Esophagus squamous epithelium (tissue), 5 donors: ENCODE measurements around the gene STAT4. TPM values are rescaled to one million over a fixed set of nuclear protein-coding genes. Genes with fewer than 3 reads are reported as not detected.
"Not testable (repeated sequence)": the region's sequence is repeated elsewhere in the genome, so short reads cannot be mapped to it uniquely, and the experiment has no call there.

Experiments used
- DNase-seq: peaks from one replicate; lab custom pipeline; 2025; lab: John Stamatoyannopoulos, UW
- H3K27ac ChIP-seq, 4 donors: fragments of 200-600 bp; sonication (generic); one replicate each; pipeline ENCODE4 v1.5.1; 2016 to 2019; ENCODE audit warnings: mild to moderate bottlenecking in 1 of 4
- H3K27me3 ChIP-seq, 4 donors: fragments of 200-600 bp; sonication (generic); 1 replicate in 3 of 4; 2 replicates in 1 of 4; pipeline versions ENCODE4 v1.5.1 to v1.6.0; 2017 to 2021; ENCODE audit warnings: antibody characterized with exemption in 1 of 4
- H3K36me3 ChIP-seq, 3 donors: fragments of 200-600 bp; sonication (generic); one replicate each; pipeline ENCODE4 v1.5.1; 2016 to 2019
- H3K4me1 ChIP-seq, 3 donors: fragments of 200-600 bp; sonication (generic); one replicate each; pipeline ENCODE4 v1.5.1; 2017 to 2019
- H3K4me3 ChIP-seq, 4 donors: fragments of 200-600 bp; sonication (generic); 1 replicate in 3 of 4; 2 replicates in 1 of 4; pipeline ENCODE4 v1.5.1; 2016 to 2019; ENCODE audit warnings: mild to moderate bottlenecking in 2 of 4, moderate library complexity in 1 of 4
- H3K9me3 ChIP-seq, 3 donors: fragments of 200-600 bp; sonication (generic); one replicate each; pipeline ENCODE4 v1.5.1; 2016 to 2019
- POLR2A ChIP-seq, 4 donors: fragments of 450-650 bp; IDR thresholded peaks; one replicate each; pipeline ENCODE4 v1.6.1; 2017; ENCODE audit warnings: antibody characterized with exemption in 4 of 4, mild to moderate bottlenecking in 4 of 4, moderate library complexity in 3 of 4
- WGBS, 2 donors: methylation state at CpG; one replicate each; pipeline ENCODE4 v1.1.5; 2018; 5-methylcytosine and 5-hydroxymethylcytosine counted together
- intact Hi-C: fragments of 100-400 bp; cut with DNase I; formaldehyde crosslinking; loops from one replicate; pipeline ENCODE4 v1.15.0; 2022
- total RNA-seq, 4 donors: library from RNA; depleted of rRNA; stranded (reverse); fragments of >200 nt; gene quantifications; one replicate each; pipeline ENCODE4 v1.1.0, GENCODE V29; 2016
- TF ChIP-seq, protein P1 (sequence below), 6 experiments: fragments of 450-650 bp in 4 of 6; fragments of 200-600 bp in 2 of 6; sonication (generic) in 2 of 6; IDR thresholded peaks; one replicate each; pipeline ENCODE4 v1.5.1; 2016 to 2019; ENCODE audit warnings: antibody characterized with exemption in 6 of 6, mild to moderate bottlenecking in 4 of 6, moderate library complexity in 4 of 6
- donor health status: DM: yes; HTN: yes; CAD: no.

STAT4 gene
- total RNA-seq, 4 donors from 2014 or later, result 0.47 to 3.2 (median 2.1) TPM

DNA sequence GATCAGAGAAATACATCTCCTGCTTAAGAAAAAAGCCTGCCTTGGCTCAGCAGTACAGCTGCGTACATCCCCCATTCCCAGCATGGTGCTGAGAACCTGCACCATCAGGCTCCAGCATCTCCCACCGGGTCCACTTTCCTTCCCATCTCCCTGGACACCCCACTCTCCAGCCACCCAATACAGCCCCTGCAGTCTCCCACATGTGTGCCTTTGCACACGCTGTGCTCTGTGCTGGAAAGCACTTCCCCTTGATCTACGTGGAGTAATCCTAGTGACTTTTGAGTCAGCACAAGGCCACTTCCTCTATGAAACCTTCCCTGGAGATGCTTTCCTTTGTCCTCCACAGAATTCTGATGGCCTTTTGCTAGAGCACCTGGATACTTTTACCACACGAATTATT is 153.8 kb downstream of the STAT4 start:
- Histone ChIP-seq H3K4me1 (peaks cover 4 to 14% (median 5%) of the 10 kb centered on the region in 3 donors), H3K4me3 (no peak overlapping the region), H3K36me3 (peaks cover 15 to 99% (median 83%) of the 10 kb centered on the region in 3 donors), H3K27me3 (no peaks in the 10 kb centered on the region), H3K27ac (no peak overlapping the region), H3K9me3 (no peaks in the 10 kb centered on the region)
- TF ChIP-seq POLR2A (IDR thresholded peaks at IDR 0.05), result no peak
- TF ChIP-seq, protein P1, sequence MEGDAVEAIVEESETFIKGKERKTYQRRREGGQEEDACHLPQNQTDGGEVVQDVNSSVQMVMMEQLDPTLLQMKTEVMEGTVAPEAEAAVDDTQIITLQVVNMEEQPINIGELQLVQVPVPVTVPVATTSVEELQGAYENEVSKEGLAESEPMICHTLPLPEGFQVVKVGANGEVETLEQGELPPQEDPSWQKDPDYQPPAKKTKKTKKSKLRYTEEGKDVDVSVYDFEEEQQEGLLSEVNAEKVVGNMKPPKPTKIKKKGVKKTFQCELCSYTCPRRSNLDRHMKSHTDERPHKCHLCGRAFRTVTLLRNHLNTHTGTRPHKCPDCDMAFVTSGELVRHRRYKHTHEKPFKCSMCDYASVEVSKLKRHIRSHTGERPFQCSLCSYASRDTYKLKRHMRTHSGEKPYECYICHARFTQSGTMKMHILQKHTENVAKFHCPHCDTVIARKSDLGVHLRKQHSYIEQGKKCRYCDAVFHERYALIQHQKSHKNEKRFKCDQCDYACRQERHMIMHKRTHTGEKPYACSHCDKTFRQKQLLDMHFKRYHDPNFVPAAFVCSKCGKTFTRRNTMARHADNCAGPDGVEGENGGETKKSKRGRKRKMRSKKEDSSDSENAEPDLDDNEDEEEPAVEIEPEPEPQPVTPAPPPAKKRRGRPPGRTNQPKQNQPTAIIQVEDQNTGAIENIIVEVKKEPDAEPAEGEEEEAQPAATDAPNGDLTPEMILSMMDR (IDR thresholded peaks at IDR 0.05), result no peak
- WGBS, 2 donors, result 81 to 84% methylated on average over 5 of the region's 5 CpGs
- intact Hi-C loops, result no loop called here
- no peak for DNase-seq

- intact Hi-C loops, result no loop called here
- peaks cover 15 to 99% (median 79%) of the 10 kb centered on the region in 3 donors for H3K36me3 ChIP-seq
Observed at GRCh38 chr2:190996338-190996946, 154.4 kb downstream of the STAT4 start.

GRCh38 chr2:190995315-190995714 is 155.5 kb downstream of the STAT4 start:
- peaks cover 19 to 100% (median 80%) of the 10 kb centered on the region in 3 donors for H3K36me3 ChIP-seq
- H3K9me3 ChIP-seq, H3K27me3 ChIP-seq, H3K4me3 ChIP-seq, DNase-seq, intact Hi-C loops, H3K27ac ChIP-seq, H3K4me1 ChIP-seq: not testable (repeated sequence)
- 58 to 78% methylated on average over 3 of the region's 3 CpGs for WGBS, 2 donors

More at GRCh38 chr2:190996338-190996946, 154.4 kb downstream of the STAT4 start:
- no peaks in the 10 kb centered on the region for H3K9me3 ChIP-seq
- peaks cover 2 to 11% (median 4%) of the 10 kb centered on the region in 3 donors for H3K4me1 ChIP-seq
- no peaks in the 10 kb centered on the region for H3K27me3 ChIP-seq
- H3K27ac ChIP-seq, result no peak overlapping the region
- 85 to 94% methylated on average over 2 to 5 of the region's 5 CpGs for whole genome bisulfite sequencing, 2 donors
- no peak for DNase-seq
- no peak for TF ChIP-seq POLR2A (IDR thresholded peaks at IDR 0.05)
- TF ChIP-seq, protein P1 (IDR thresholded peaks at IDR 0.05), result peak in 5 of 6 experiments; percentile 19 to 40 (median 34)
- no peak overlapping the region for H3K4me3 ChIP-seq

DNA sequence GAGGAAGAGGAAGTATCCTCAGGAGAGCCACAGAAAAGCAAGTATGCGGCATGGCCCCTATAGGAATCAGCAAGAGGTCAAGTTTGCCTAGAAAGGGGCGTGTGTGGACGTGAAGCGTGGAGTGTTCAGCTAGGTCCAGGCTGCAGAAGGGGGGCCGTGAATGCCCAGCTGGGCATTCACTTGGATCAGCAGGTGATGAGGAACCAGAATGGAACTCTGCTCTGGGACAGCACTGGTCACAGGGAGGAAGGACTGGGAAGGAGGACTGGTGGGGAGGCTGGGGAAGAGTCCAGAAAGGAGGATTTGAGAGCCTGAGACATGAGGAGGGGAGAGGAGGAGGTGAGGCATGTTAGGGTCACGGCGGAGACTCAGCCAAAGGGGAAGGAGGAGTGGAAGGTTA is 156.6 kb downstream of the STAT4 start:
- TF ChIP-seq, protein P1 (IDR thresholded peaks at IDR 0.05), result no peak
- TF ChIP-seq POLR2A (IDR thresholded peaks at IDR 0.05), result no peak
- intact Hi-C loops, result no loop called here
- no peak overlapping the region for H3K4me3 ChIP-seq
- H3K27me3 ChIP-seq, result no peaks in the 10 kb centered on the region
- 84 to 87% methylated on average over 7 of the region's 7 CpGs for WGBS, 2 donors
- no peak overlapping the region for H3K27ac ChIP-seq
- H3K4me1 ChIP-seq, result no peaks in the 10 kb centered on the region
- DNase-seq, result no peak
- H3K9me3 ChIP-seq, result no peaks in the 10 kb centered on the region
- peaks cover 21 to 100% (median 79%) of the 10 kb centered on the region in 3 donors for H3K36me3 ChIP-seq

- Histone ChIP-seq H3K9me3 (no peaks in the 10 kb centered on the region), H3K4me1 (no peaks in the 10 kb centered on the region), H3K4me3 (no peak overlapping the region), H3K27me3 (no peaks in the 10 kb centered on the region), H3K36me3 (peaks cover 21 to 100% (median 79%) of the 10 kb centered on the region in 3 donors), H3K27ac (no peak overlapping the region)
- no peak for DNase-seq
- intact Hi-C loops, result no loop called here
- TF ChIP-seq, protein P1 (IDR thresholded peaks at IDR 0.05), result no peak
- TF ChIP-seq POLR2A (IDR thresholded peaks at IDR 0.05), result no peak
- WGBS, 2 donors, result 92% methylated on average over 3 to 6 of the region's 6 CpGs
Observed at GRCh38 chr2:190993292-190993643, 157.5 kb downstream of the STAT4 start.
